A673 (cell line): ENCODE measurements around the gene MS4A7. TPM values are rescaled to one million over a fixed set of nuclear protein-coding genes. Genes with fewer than 3 reads are reported as not detected.

ENCODE experiments used
- BruUV-seq: library from RNA; stranded (reverse); fragments of 400-500 nt; replicated peaks from 2 replicates; lab custom pipeline; 2021; lab: Mats Ljungman, UMichigan
- CTCF ChIA-PET: fragments of 300-600 bp; sonication (Branson Sonifier 250); formaldehyde crosslinking; loops from one replicate; lab custom pipeline; 2022; ENCODE audit warnings: antibody characterized with exemption; lab: Charles Lee
- POLR2A ChIA-PET: fragments of 300-600 bp; sonication (Branson Sonifier 250); formaldehyde crosslinking; loops from one replicate; lab custom pipeline; 2022; ENCODE audit warnings: antibody characterized with exemption; ENCODE audit not compliant: low non-redundant PET; lab: Charles Lee
- DNase-seq: peaks from one replicate; pipeline ENCODE4 v3.0.0-alpha.2; 2015; ENCODE audit warnings: low spot score
- H3K27ac ChIP-seq: fragments of 200-600 bp; sonication (generic); 2 replicates; pipeline ENCODE4 v1.5.1; 2016; ENCODE audit warnings: mixed run types, low read depth, mild to moderate bottlenecking, mixed read lengths, antibody characterized with exemption, low read length; ENCODE audit not compliant: poor library complexity, severe bottlenecking
- H3K27me3 ChIP-seq: fragments of 200-600 bp; sonication (generic); replicated peaks from 2 replicates; pipeline ENCODE4 v1.6.1; 2017; ENCODE audit warnings: mixed run types, low read depth, mild to moderate bottlenecking, mixed read lengths, antibody characterized with exemption, low read length; ENCODE audit not compliant: insufficient read depth, poor library complexity
- H3K36me3 ChIP-seq: fragments of 200-600 bp; sonication (generic); 2 replicates; pipeline ENCODE4 v1.6.1; 2016; ENCODE audit warnings: mixed run types, mild to moderate bottlenecking, mixed read lengths, antibody characterized with exemption, low read length; ENCODE audit not compliant: insufficient read depth, poor library complexity, severe bottlenecking
- H3K4me1 ChIP-seq: fragments of 200-600 bp; sonication (generic); 2 replicates; pipeline ENCODE4 v1.6.1; 2017; ENCODE audit warnings: mixed run types, mild to moderate bottlenecking, mixed read lengths, antibody characterized with exemption, low read length; ENCODE audit not compliant: insufficient read depth, poor library complexity, severe bottlenecking
- H3K4me3 ChIP-seq: fragments of 200-600 bp; sonication (generic); 2 replicates; pipeline ENCODE4 v1.5.1; 2016; ENCODE audit warnings: low read depth, mixed run types, mild to moderate bottlenecking, mixed read lengths, low read length; ENCODE audit not compliant: poor library complexity, severe bottlenecking
- H3K9me3 ChIP-seq: fragments of 200-600 bp; sonication (generic); 2 replicates; pipeline ENCODE4 v1.6.1; 2016; ENCODE audit warnings: mixed run types, low read depth, mild to moderate bottlenecking, mixed read lengths, antibody characterized with exemption, low read length; ENCODE audit not compliant: poor library complexity, severe bottlenecking
- CTCF ChIP-seq: fragments of 300-800, 200-600 bp; sonication (generic); conservative IDR thresholded peaks from 2 replicates; pipeline ENCODE4 v1.5.1; 2017; ENCODE audit warnings: low read depth, mild to moderate bottlenecking, antibody characterized with exemption, low read length, moderate library complexity, mixed read lengths
- EZH2 ChIP-seq: fragments of 200-600 bp; sonication (generic); IDR thresholded peaks from 2 replicates; pipeline ENCODE4 v1.6.1; 2017; ENCODE audit warnings: borderline replicate concordance, low read depth, mild to moderate bottlenecking, mixed read lengths, antibody characterized with exemption, low read length; ENCODE audit not compliant: poor library complexity, severe bottlenecking
- intact Hi-C: fragments of 100-400 bp; cut with micrococcal nuclease; formaldehyde crosslinking; loops from one replicate; pipeline ENCODE4 v1.10.0; 2022; ENCODE audit not compliant: unreplicated experiment
- total RNA-seq: library from RNA; stranded (reverse); gene quantifications from 2 replicates; pipeline ENCODE4 v1.2.3, GENCODE V29; 2021

Gene MS4A7
- total RNA-seq, 1 experiment from 2014 or later: not detected

GRCh38 chr11:60389279-60389910, 11.1 kb downstream of the MS4A7 start:
- POLR2A ChIA-PET: no interaction called here
- intact Hi-C loops: no loop called here
- no peak overlapping the region for H3K4me3 ChIP-seq
- CTCF ChIA-PET: no interaction called here
- H3K27me3 ChIP-seq: peaks cover 5% of the 10 kb centered on the region
- no peak overlapping the region for H3K27ac ChIP-seq
- no peak for DNase-seq
- H3K9me3 ChIP-seq: no peaks in the 10 kb centered on the region
- H3K4me1 ChIP-seq: no peaks in the 10 kb centered on the region
- BruUV-seq: no TSS peak
- H3K36me3 ChIP-seq: no peaks in the 10 kb centered on the region
- TF ChIP-seq EZH2 (no peak), CTCF (no peak)

GRCh38 chr11:60390419-60390818, 12.1 kb downstream of the MS4A7 start:
- Histone ChIP-seq H3K36me3 (no peaks in the 10 kb centered on the region), H3K4me1 (no peaks in the 10 kb centered on the region), H3K27ac (no peak overlapping the region), H3K9me3 (no peaks in the 10 kb centered on the region), H3K4me3 (no peak overlapping the region), H3K27me3 (peaks cover 5% of the 10 kb centered on the region)
- no TSS peak for BruUV-seq
- CTCF ChIA-PET: no interaction called here
- intact Hi-C loops: no loop called here
- TF ChIP-seq CTCF (no peak), EZH2 (no peak)
- no peak for DNase-seq
- POLR2A ChIA-PET: no interaction called here

GRCh38 chr11:60392361-60392760, 14.0 kb downstream of the MS4A7 start:
- BruUV-seq: no TSS peak
- CTCF ChIA-PET: no interaction called here

More at GRCh38 chr11:60392361-60392760, 14.0 kb downstream of the MS4A7 start:
- H3K4me3 ChIP-seq: no peak overlapping the region
- no peak overlapping the region for H3K27ac ChIP-seq
- no peak for DNase-seq
- POLR2A ChIA-PET: no interaction called here
- TF ChIP-seq CTCF (no peak), EZH2 (no peak)
- H3K9me3 ChIP-seq: no peaks in the 10 kb centered on the region
- intact Hi-C loops: no loop called here
- H3K4me1 ChIP-seq: no peaks in the 10 kb centered on the region
- H3K27me3 ChIP-seq: no peaks in the 10 kb centered on the region
- H3K36me3 ChIP-seq: no peaks in the 10 kb centered on the region
